Keratinocyte (primary cell): ENCODE measurements around the gene TBC1D14. TPM values are rescaled to one million over a fixed set of nuclear protein-coding genes. Genes with fewer than 3 reads are reported as not detected.

Experiments used
- DNase-seq: peaks from one replicate; pipeline ENCODE4 v3.0.0-alpha.2; 2011; ENCODE audit warnings: low read depth, missing footprints, low spot score
- FAIRE-seq: peaks from 2 replicates; lab custom pipeline; 2011; peaks lifted over from hg19 to GRCh38; lab: Jason Lieb, UNC
- H2AFZ ChIP-seq: 2 replicates; pipeline ENCODE4 v1.6.0; 2012; ENCODE audit warnings: low read length, control low read depth, inconsistent platforms; ENCODE audit not compliant: control insufficient read depth
- H3K27ac ChIP-seq: 2 replicates; pipeline ENCODE4 v1.5.1; 2011; ENCODE audit warnings: low read length; ENCODE audit not compliant: control insufficient read depth, insufficient read depth
- H3K27me3 ChIP-seq: 3 replicates; pipeline ENCODE4 v1.6.0; 2011; ENCODE audit warnings: low read length; ENCODE audit not compliant: control insufficient read depth, insufficient read depth; ENCODE audit errors: extremely low read depth
- H3K36me3 ChIP-seq, 2 experiments: 2 replicates in 1 of 2; 3 replicates in 1 of 2; pipeline ENCODE4 v1.5.1; 2011; ENCODE audit warnings: low read length in 2 of 2, mild to moderate bottlenecking in 1 of 2; ENCODE audit not compliant: control insufficient read depth in 2 of 2, insufficient read depth in 2 of 2; ENCODE audit errors: extremely low read depth in 1 of 2
- H3K4me1 ChIP-seq: 3 replicates; pipeline ENCODE4 v1.5.1; 2011; ENCODE audit warnings: low read length; ENCODE audit not compliant: control insufficient read depth, insufficient read depth; ENCODE audit errors: extremely low read depth
- H3K4me2 ChIP-seq: 3 replicates; pipeline ENCODE4 v1.6.0; 2011; ENCODE audit warnings: low read depth, low read length; ENCODE audit not compliant: control insufficient read depth, insufficient read depth; ENCODE audit errors: extremely low read depth
- H3K4me3 ChIP-seq, 3 experiments: fragments of 200-600 bp in 1 of 3; sonication (generic) in 1 of 3; 2 replicates in 2 of 3; 3 replicates in 1 of 3; pipeline ENCODE4 v1.5.1; 2011 to 2016; ENCODE audit warnings: low read length in 3 of 3, mild to moderate bottlenecking in 3 of 3, control low read depth in 2 of 3, inconsistent platforms in 1 of 3, low read depth in 1 of 3, mixed read lengths in 1 of 3, mixed run types in 1 of 3, moderate library complexity in 1 of 3; ENCODE audit not compliant: control insufficient read depth in 2 of 3, insufficient read depth in 2 of 3; ENCODE audit errors: extremely low read depth in 1 of 3
- H3K79me2 ChIP-seq: 2 replicates; pipeline ENCODE4 v1.6.0; 2012; ENCODE audit warnings: low read length; ENCODE audit not compliant: control insufficient read depth, insufficient read depth
- H3K9ac ChIP-seq: 3 replicates; pipeline ENCODE4 v1.6.0; 2011; ENCODE audit warnings: low read length; ENCODE audit not compliant: control insufficient read depth, insufficient read depth; ENCODE audit errors: extremely low read depth
- H3K9me1 ChIP-seq: 3 replicates; pipeline ENCODE4 v1.6.0; 2011; ENCODE audit warnings: low read length; ENCODE audit not compliant: control insufficient read depth, insufficient read depth; ENCODE audit errors: extremely low read depth
- H3K9me3 ChIP-seq: 2 replicates; pipeline ENCODE4 v1.5.1; 2012; ENCODE audit warnings: low read depth, low read length; ENCODE audit not compliant: control insufficient read depth
- H4K20me1 ChIP-seq: 3 replicates; pipeline ENCODE4 v1.6.0; 2011; ENCODE audit warnings: low read length; ENCODE audit not compliant: control insufficient read depth, insufficient read depth; ENCODE audit errors: extremely low read depth
- EZH2 ChIP-seq: IDR thresholded peaks from one replicate; pipeline ENCODE4 v1.6.1; 2012; ENCODE audit warnings: inconsistent platforms, mild to moderate bottlenecking, low read length, moderate library complexity
- dilution Hi-C: fragments of 300-500 bp; cut with MboI; formaldehyde crosslinking; loops from one replicate; pipeline ENCODE4 v1.7.0; 2020; ENCODE audit warnings: low sequenced_read_pairs; ENCODE audit not compliant: extremely low pct_ligation_motif_present
- polyA plus RNA-seq, 5 experiments: library from polyadenylated mRNA; depleted of rRNA in 3 of 5; stranded (reverse) in 3 of 5; stranded (forward) in 1 of 5; unstranded in 1 of 5; fragments of >200 nt; gene quantifications; 1 replicate in 1 of 5; 2 replicates in 3 of 5; 3 replicates in 1 of 5; pipeline versions ENCODE4 v1.2.1 to v1.2.3, GENCODE V29; 2011 to 2012; ENCODE audit warnings: missing spikeins in 2 of 5, low read depth in 1 of 5, low replicate concordance in 1 of 5
- TF ChIP-seq, protein P1 (sequence below), 3 experiments: IDR thresholded peaks in 1 of 3; conservative IDR thresholded peaks in 1 of 3; optimal IDR thresholded peaks in 1 of 3; 2 replicates in 2 of 3; 3 replicates in 1 of 3; pipeline versions ENCODE3 to v1.5.1; 2011; ENCODE audit warnings: low read length in 3 of 3, mild to moderate bottlenecking in 3 of 3, moderate library complexity in 2 of 3, control low read depth in 1 of 3, inconsistent platforms in 1 of 3; ENCODE audit not compliant: insufficient read depth in 2 of 3; ENCODE audit errors: extremely low read depth in 1 of 3

The TBC1D14 gene
- polyA plus RNA-seq, 1 donor (not counting 4 experiments of a cell fraction or from before 2014, with no cell fraction given), result 55.1 TPM

DNA sequence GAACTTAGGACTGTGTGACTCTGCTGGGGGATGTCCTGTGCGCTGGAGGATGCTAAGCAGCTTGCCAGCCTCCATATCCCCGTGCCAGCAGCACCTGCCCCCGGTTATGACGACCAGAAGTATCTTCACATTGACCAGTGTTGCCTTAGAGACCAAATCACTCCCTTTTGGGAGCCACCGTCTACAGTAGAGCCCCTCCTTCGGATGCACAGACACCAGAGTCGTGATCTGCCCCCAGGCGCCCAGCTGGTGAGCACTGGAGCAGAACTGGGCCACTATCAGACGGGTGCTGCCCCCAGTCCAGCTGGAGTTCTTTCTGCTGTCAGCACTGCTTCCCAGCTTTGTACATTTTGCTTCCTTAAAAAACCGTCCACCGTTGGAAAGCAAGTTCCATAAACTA, 103.5 kb downstream of the TBC1D14 start:
- no peak for FAIRE-seq
- dilution Hi-C loops, result no loop called here
- Histone ChIP-seq H3K4me1 (no peaks in the 10 kb centered on the region), H3K4me2 (no peak overlapping the region), H2AFZ (no peak overlapping the region), H3K9me1 (no peaks in the 10 kb centered on the region), H3K79me2 (peaks cover 3% of the 10 kb centered on the region), H3K27me3 (no peaks in the 10 kb centered on the region), H3K9me3 (no peaks in the 10 kb centered on the region), H3K27ac (no peak overlapping the region), H3K9ac (no peak overlapping the region), H3K4me3 (no peak overlapping the region), H3K36me3 (peaks cover 53 to 63% of the 10 kb centered on the region in 2 experiments), H4K20me1 (no peaks in the 10 kb centered on the region)
- TF ChIP-seq, protein P1, sequence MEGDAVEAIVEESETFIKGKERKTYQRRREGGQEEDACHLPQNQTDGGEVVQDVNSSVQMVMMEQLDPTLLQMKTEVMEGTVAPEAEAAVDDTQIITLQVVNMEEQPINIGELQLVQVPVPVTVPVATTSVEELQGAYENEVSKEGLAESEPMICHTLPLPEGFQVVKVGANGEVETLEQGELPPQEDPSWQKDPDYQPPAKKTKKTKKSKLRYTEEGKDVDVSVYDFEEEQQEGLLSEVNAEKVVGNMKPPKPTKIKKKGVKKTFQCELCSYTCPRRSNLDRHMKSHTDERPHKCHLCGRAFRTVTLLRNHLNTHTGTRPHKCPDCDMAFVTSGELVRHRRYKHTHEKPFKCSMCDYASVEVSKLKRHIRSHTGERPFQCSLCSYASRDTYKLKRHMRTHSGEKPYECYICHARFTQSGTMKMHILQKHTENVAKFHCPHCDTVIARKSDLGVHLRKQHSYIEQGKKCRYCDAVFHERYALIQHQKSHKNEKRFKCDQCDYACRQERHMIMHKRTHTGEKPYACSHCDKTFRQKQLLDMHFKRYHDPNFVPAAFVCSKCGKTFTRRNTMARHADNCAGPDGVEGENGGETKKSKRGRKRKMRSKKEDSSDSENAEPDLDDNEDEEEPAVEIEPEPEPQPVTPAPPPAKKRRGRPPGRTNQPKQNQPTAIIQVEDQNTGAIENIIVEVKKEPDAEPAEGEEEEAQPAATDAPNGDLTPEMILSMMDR (optimal IDR thresholded peaks at IDR 0.05 in 1 of 3, IDR thresholded peaks at IDR 0.05 in 1 of 3, conservative IDR thresholded peaks at IDR 0.05 in 1 of 3; ENCODE audit: extremely low read depth in 1 of 3, insufficient read depth in 2 of 3, low read length in 3 of 3), result no peak
- TF ChIP-seq EZH2, result no peak
- DNase-seq, result no peak

DNA sequence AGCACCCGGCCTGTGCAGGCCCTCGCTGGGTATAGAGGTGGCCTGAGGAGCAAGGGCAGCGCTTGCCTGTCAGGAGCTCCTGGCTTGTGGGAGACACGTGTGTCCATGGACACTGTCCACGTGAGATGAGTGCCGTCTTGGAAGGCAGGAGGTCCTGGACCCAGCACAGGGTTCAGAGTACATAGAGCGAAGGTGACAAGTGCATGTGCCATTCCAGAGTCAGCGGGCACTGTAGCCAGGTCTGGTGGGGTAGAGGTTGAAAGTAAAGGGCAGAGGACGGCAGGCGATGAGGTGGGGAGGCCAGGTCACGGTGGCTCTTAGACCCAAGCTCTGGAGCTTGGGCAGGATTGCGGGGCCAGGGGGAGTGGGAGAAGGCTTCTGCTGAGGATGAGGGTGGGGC, 105.2 kb downstream of the TBC1D14 start:
- H3K27ac ChIP-seq, result no peak overlapping the region
- H3K4me2 ChIP-seq, result no peak overlapping the region
- H3K9ac ChIP-seq, result no peak overlapping the region
- FAIRE-seq (no peak), DNase-seq (no peak)
- H3K4me3 ChIP-seq, result no peak overlapping the region
- TF ChIP-seq EZH2, result no peak
- TF ChIP-seq, protein P1 (optimal IDR thresholded peaks at IDR 0.05 in 1 of 3, IDR thresholded peaks at IDR 0.05 in 1 of 3, conservative IDR thresholded peaks at IDR 0.05 in 1 of 3; ENCODE audit: extremely low read depth in 1 of 3, insufficient read depth in 2 of 3, low read length in 3 of 3), result no peak
- H3K36me3 ChIP-seq, result peaks cover 52 to 54% of the 10 kb centered on the region in 2 experiments
- no peak overlapping the region for H2AFZ ChIP-seq
- H3K27me3 ChIP-seq, result no peaks in the 10 kb centered on the region
- H3K9me1 ChIP-seq, result no peaks in the 10 kb centered on the region
- no peaks in the 10 kb centered on the region for H3K4me1 ChIP-seq
- H3K79me2 ChIP-seq, result peaks cover 6% of the 10 kb centered on the region
- H3K9me3 ChIP-seq, result no peaks in the 10 kb centered on the region
- dilution Hi-C loops, result no loop called here
- H4K20me1 ChIP-seq, result no peaks in the 10 kb centered on the region
